CD4-positive, alpha-beta T cell (primary cell): ENCODE results near the gene C1orf35. TPM values are rescaled to one million over a fixed set of nuclear protein-coding genes. Genes with fewer than 3 reads are reported as not detected.

Experiments
- ATAC-seq: fragments of 200-7000 bp; cut with Tn5 transposase; one replicate; pipeline ENCODE4 v1.10.0; 2022; ENCODE audit warnings: mild to moderate bottlenecking; ENCODE audit not compliant: poor library complexity
- CTCF ChIA-PET: fragments of 350-600 bp; sonication (Branson Sonifier 250); formaldehyde crosslinking; loops from one replicate; lab custom pipeline; 2021; ENCODE audit warnings: antibody characterized with exemption, inconsistent platforms; lab: Charles Lee
- POLR2A ChIA-PET: fragments of 350-600 bp; sonication (Branson Sonifier 250); formaldehyde crosslinking; loops from one replicate; lab custom pipeline; 2021; ENCODE audit warnings: antibody characterized with exemption, inconsistent platforms; lab: Charles Lee
- DNase-seq, 14 experiments: peaks; one replicate each; pipeline ENCODE4 v3.0.0-alpha.2; 2013 to 2020; ENCODE audit warnings: mixed read lengths in 2 of 14
- H3K27ac ChIP-seq, 2 donors: one replicate each; pipeline versions ENCODE4 v1.5.1 to v1.7.0; 2013; ENCODE audit warnings: low read length in 2 of 2, low read depth in 1 of 2, mild to moderate bottlenecking in 1 of 2
- H3K27me3 ChIP-seq, 2 experiments: 1 replicate in 1 of 2; 2 replicates in 1 of 2; pipeline versions ENCODE4 v1.6.1 to v1.7.0; 2013; ENCODE audit warnings: low read length in 2 of 2, control low read depth in 1 of 2, mild to moderate bottlenecking in 1 of 2, moderate library complexity in 1 of 2; ENCODE audit not compliant: insufficient read depth in 2 of 2, control insufficient read depth in 1 of 2
- H3K36me3 ChIP-seq: one replicate; pipeline ENCODE4 v1.6.1; 2013; ENCODE audit warnings: low read length, control low read depth; ENCODE audit not compliant: insufficient read depth
- H3K4me1 ChIP-seq: one replicate; pipeline ENCODE4 v1.6.1; 2013; ENCODE audit warnings: low read length, control low read depth; ENCODE audit not compliant: insufficient read depth
- H3K4me3 ChIP-seq: one replicate; pipeline ENCODE4 v1.5.1; 2013; ENCODE audit warnings: mild to moderate bottlenecking, low read length, moderate library complexity
- H3K9me3 ChIP-seq, 2 experiments: 1 replicate in 1 of 2; 2 replicates in 1 of 2; pipeline versions ENCODE4 v1.6.1 to v1.7.0; 2013; ENCODE audit warnings: low read length in 2 of 2, mild to moderate bottlenecking in 2 of 2, control low read depth in 1 of 2, moderate library complexity in 1 of 2; ENCODE audit not compliant: control insufficient read depth in 1 of 2, insufficient read depth in 1 of 2
- H3K27ac Mint-ChIP-seq: one replicate; pipeline ENCODE4 v1.8.0; 2020; ENCODE audit warnings: mixed read lengths
- H3K27me3 Mint-ChIP-seq: one replicate; pipeline ENCODE4 v1.8.0; 2021; ENCODE audit warnings: mixed read lengths
- H3K36me3 Mint-ChIP-seq: one replicate; pipeline ENCODE4 v1.8.0; 2021; ENCODE audit warnings: low read depth, mixed read lengths
- H3K4me1 Mint-ChIP-seq: one replicate; pipeline ENCODE4 v1.8.0; 2021; ENCODE audit warnings: low read depth, mixed read lengths
- H3K4me3 Mint-ChIP-seq: one replicate; pipeline ENCODE4 v1.8.0; 2020; ENCODE audit warnings: mild to moderate bottlenecking, mixed read lengths
- H3K9me3 Mint-ChIP-seq: one replicate; pipeline ENCODE4 v1.8.0; 2020; ENCODE audit warnings: mixed read lengths
- CTCF ChIP-seq: fragments of 200-600 bp; IDR thresholded peaks from one replicate; pipeline ENCODE4 v1.8.0; 2022; ENCODE audit warnings: antibody characterized with exemption, mild to moderate bottlenecking
- intact Hi-C, 2 experiments: fragments of 100-400 bp; cut with DNase I in 1 of 2; cut with micrococcal nuclease in 1 of 2; formaldehyde crosslinking; loops; one replicate each; pipeline versions ENCODE4 v1.15.1 to v1.9.0; 2023 to 2025; cut with DNase I, micrococcal nuclease
- total RNA-seq, 174 experiments: library from RNA in 2 of 174; stranded (reverse) in 2 of 174; gene quantifications; one replicate each; pipeline ENCODE4 v1.2.3 and lab custom pipeline; 2021 to 2026

C1orf35 gene
- total RNA-seq, 2 experiments from 2014 or later = 36.6 to 40.3 TPM

- Mint-ChIP-seq H3K27me3 (no peaks in the 10 kb centered on the region), H3K36me3 (peaks cover 83% of the 10 kb centered on the region), H3K4me1 (peaks cover 42% of the 10 kb centered on the region), H3K9me3 (peaks cover 5% of the 10 kb centered on the region), H3K4me3 (peak overlapping the region; percentile 38), H3K27ac (peak overlapping the region; percentile 59)
- peaks cover 58% of the 10 kb centered on the region for H3K4me1 ChIP-seq
- peaks cover 74% of the 10 kb centered on the region for H3K36me3 ChIP-seq
- ChIA-PET CTCF (no interaction called here), POLR2A (interaction anchor here (2.6 to 6.9 kb wide), 2 partner anchors 11 to 15 kb away, joined by 10 to 44 read pairs; partner anchors contain the start of gene ARF1)
- no peak overlapping the region for H3K4me3 ChIP-seq
- TF ChIP-seq CTCF = no peak
- peak in 1 of 14 experiments; percentile 22 for DNase-seq
- ATAC-seq = no peak
- H3K9me3 ChIP-seq = peaks cover 7 to 23% of the 10 kb centered on the region in 2 experiments
- no peaks in the 10 kb centered on the region for H3K27me3 ChIP-seq
- intact Hi-C loops = loop anchor here in 1 of 2 experiments (2.0 kb wide), 1 partner anchor 13 kb away; no protein-coding TSS in a partner anchor
- no peak overlapping the region for H3K27ac ChIP-seq
Measured at GRCh38 chr1:228097333-228098081, 5.6 kb downstream of the C1orf35 start.

GRCh38 chr1:228096416-228097332, 6.5 kb downstream of the C1orf35 start:
- Histone ChIP-seq H3K36me3 (peaks cover 79% of the 10 kb centered on the region), H3K4me3 (no peak overlapping the region), H3K27ac (no peak overlapping the region), H3K27me3 (no peaks in the 10 kb centered on the region), H3K4me1 (peaks cover 57% of the 10 kb centered on the region), H3K9me3 (peaks cover 7 to 23% of the 10 kb centered on the region in 2 experiments)
- peak in 2 of 14 experiments; percentile 2 to 15 for DNase-seq
- TF ChIP-seq CTCF = no peak
- Mint-ChIP-seq H3K36me3 (peaks cover 91% of the 10 kb centered on the region), H3K4me1 (peaks cover 50% of the 10 kb centered on the region), H3K27ac (peak overlapping the region; percentile 59), H3K4me3 (no peak overlapping the region), H3K27me3 (no peaks in the 10 kb centered on the region), H3K9me3 (peaks cover 5% of the 10 kb centered on the region)
- CTCF ChIA-PET = no interaction called here
- POLR2A ChIA-PET = interaction anchor here (6.9 kb wide), 1 partner anchor 14 kb away, joined by 44 read pairs; the partner anchor contains the start of gene ARF1
- intact Hi-C loops = no loop called here
- ATAC-seq = no peak

GRCh38 chr1:228095938-228096337, 7.2 kb downstream of the C1orf35 start:
- Mint-ChIP-seq H3K27me3 (no peaks in the 10 kb centered on the region), H3K4me3 (peak overlapping the region; percentile 31), H3K36me3 (peaks cover 92% of the 10 kb centered on the region), H3K4me1 (peaks cover 50% of the 10 kb centered on the region), H3K27ac (peak overlapping the region; percentile 29), H3K9me3 (peaks cover 5% of the 10 kb centered on the region)
- no peak for TF ChIP-seq CTCF
- Histone ChIP-seq H3K4me1 (peaks cover 57% of the 10 kb centered on the region), H3K36me3 (peaks cover 76% of the 10 kb centered on the region), H3K4me3 (no peak overlapping the region), H3K27me3 (no peaks in the 10 kb centered on the region), H3K9me3 (peaks cover 7 to 23% of the 10 kb centered on the region in 2 experiments), H3K27ac (no peak overlapping the region)
- CTCF ChIA-PET = no interaction called here
- peak in 1 of 14 experiments; percentile 27 for DNase-seq
- POLR2A ChIA-PET = no interaction called here
- intact Hi-C loops = no loop called here
- ATAC-seq = no peak
